SK-N-MC (cell line): ENCODE data around the gene COQ7.

Experiments used
- DNase-seq: peaks from one replicate; pipeline ENCODE4 v3.0.0-alpha.2; 2011; ENCODE audit warnings: low read depth, low spot score
- H3K27ac ChIP-seq: fragments of 200-600 bp; sonication (generic); 2 replicates; pipeline ENCODE4 v1.5.1; 2016; ENCODE audit warnings: mixed run types
- H3K36me3 ChIP-seq: fragments of 200-600 bp; sonication (generic); 2 replicates; pipeline ENCODE4 v1.6.1; 2017; ENCODE audit warnings: antibody characterized with exemption, low read length, mixed read lengths; ENCODE audit not compliant: insufficient read depth
- H3K4me3 ChIP-seq: fragments of 200-600 bp; sonication (generic); 2 replicates; pipeline ENCODE4 v1.5.1; 2016
- H3K9ac ChIP-seq: fragments of 200-600 bp; sonication (generic); 2 replicates; pipeline ENCODE4 v1.8.0; 2017; ENCODE audit warnings: mixed run types, mixed read lengths; ENCODE audit not compliant: insufficient read length
- H3K9me3 ChIP-seq: fragments of 200-600 bp; sonication (generic); 2 replicates; pipeline ENCODE4 v1.6.1; 2017; ENCODE audit warnings: low read depth, mild to moderate bottlenecking, antibody characterized with exemption, low read length, moderate library complexity, mixed read lengths
- EZH2 ChIP-seq: fragments of 200-600 bp; sonication (generic); IDR thresholded peaks from one replicate; pipeline ENCODE4 v1.6.1; 2017; ENCODE audit warnings: antibody characterized with exemption
- FOXP2 ChIP-seq: optimal IDR thresholded peaks from 2 replicates; pipeline ENCODE3; 2011; ENCODE audit warnings: mild to moderate bottlenecking, moderate library complexity; ENCODE audit not compliant: insufficient read depth; ENCODE audit errors: extremely low read length, control extremely low read depth
- POLR2AphosphoS5 ChIP-seq: IDR thresholded peaks from 2 replicates; pipeline ENCODE4 v1.6.1; 2012; ENCODE audit warnings: mild to moderate bottlenecking, low read depth, low read length, borderline replicate concordance

The COQ7 gene

DNA sequence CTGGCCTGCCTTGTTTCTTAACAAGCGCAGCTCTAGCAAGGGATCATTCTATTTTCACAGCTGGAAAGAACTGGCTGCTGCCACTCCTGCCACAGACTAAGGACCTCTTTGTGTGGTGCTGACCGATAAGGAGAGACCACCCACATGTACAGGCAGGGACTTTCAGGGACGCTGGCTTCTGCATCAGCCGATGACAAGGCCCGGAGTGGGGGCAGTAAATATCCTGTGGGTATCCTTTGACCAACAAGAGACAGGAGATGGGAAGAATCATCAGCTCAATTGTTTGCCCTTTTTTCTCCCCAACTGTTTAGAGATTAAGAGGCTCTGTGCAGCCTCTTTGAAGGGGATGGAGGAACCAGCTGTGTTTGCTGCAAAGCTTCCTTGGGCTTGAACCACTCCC is 37.2 kb downstream of the COQ7 start:
- no peak for TF ChIP-seq EZH2
- no peak for TF ChIP-seq POLR2AphosphoS5
- no peak for TF ChIP-seq FOXP2
- no peak for DNase-seq
- no peaks in the 10 kb centered on the region for H3K36me3 ChIP-seq
- no peak overlapping the region for H3K4me3 ChIP-seq
- no peaks in the 10 kb centered on the region for H3K9me3 ChIP-seq
- H3K27ac ChIP-seq = no peak overlapping the region
- H3K9ac ChIP-seq = no peak overlapping the region

DNA sequence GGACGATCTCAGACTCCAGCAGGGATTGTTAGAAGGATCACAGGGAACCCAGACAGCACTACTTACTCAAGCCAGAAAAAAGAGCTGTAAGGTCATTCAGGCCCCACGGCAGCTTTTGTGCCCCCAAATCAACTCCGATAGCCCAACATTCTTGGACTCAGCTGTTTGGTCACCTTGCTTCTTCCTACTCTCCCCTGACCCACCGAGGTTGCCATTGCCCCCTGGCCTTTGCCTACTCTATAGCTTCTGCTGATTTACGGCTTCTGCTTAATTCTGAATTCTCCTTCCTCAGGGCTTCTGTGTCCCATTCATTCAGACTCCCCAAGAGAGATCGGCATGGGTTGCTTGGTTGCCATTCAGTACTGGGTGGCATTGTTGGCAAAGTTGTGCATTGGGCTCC is 37.7 kb downstream of the COQ7 start:
- no peak overlapping the region for H3K9ac ChIP-seq
- no peaks in the 10 kb centered on the region for H3K9me3 ChIP-seq
- no peak overlapping the region for H3K4me3 ChIP-seq
- DNase-seq = no peak
- no peak overlapping the region for H3K27ac ChIP-seq
- no peak for TF ChIP-seq FOXP2
- TF ChIP-seq POLR2AphosphoS5 = no peak
- TF ChIP-seq EZH2 = no peak
- no peaks in the 10 kb centered on the region for H3K36me3 ChIP-seq

DNA sequence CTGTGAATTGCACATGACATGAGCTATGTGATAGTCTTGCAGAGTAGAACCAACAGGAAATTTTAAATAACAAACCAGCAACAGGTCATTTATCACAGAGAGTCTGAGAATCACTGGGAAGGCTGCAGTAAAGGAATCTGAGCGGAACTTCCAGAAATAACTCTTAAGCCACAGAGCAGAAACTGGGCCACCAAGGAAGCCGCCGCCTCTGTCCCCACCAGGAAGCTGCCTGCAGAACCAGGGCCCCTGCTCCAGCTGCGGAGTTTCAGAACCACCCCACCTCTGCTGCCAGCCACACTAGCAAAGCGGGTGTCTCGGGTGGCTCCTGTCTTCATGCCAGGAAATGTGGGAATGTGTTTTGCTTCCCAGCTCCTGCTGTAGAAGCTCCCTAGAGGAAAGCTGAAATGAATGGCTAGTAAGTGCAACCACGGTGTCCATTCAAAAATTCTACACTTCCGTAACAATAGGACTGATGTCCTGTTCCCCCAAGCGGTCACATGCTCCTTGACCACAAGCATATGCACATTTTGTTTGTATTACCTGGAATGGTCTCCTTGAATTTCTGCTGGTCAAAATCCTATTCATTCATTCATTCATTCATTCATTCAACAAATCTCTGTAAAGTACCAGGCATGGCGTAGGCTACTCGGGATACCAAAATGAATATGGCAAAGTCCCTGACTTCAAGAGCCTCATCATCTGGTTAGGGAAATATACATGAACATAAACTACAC is 38.6 kb downstream of the COQ7 start:
- H3K36me3 ChIP-seq = no peaks in the 10 kb centered on the region
- H3K4me3 ChIP-seq = no peak overlapping the region
- no peak for DNase-seq
- TF ChIP-seq FOXP2 (no peak), EZH2 (no peak), POLR2AphosphoS5 (no peak)
- H3K27ac ChIP-seq = no peak overlapping the region
- H3K9me3 ChIP-seq = no peaks in the 10 kb centered on the region
- no peak overlapping the region for H3K9ac ChIP-seq

DNA sequence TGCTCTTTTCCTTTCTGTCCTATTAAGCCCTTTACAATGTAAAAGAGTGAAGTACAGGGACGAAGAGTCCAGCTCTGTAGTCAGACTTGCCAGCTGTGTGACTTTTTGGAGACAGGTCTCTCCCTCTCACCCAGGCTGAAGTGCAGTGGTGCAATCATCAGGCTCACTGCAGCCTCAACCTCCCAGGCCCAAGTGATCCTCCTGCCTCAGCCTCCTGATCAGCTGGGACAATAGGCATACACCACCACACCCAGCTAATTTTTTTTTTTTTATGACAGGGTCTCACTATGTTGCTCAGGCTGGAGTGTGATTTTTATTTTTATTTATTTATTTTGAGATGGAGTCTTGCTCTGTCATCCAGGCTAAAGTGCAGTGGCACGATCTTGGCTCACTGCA is 39.2 kb downstream of the COQ7 start:
- no peak for TF ChIP-seq POLR2AphosphoS5
- no peak for TF ChIP-seq EZH2
- no peak for TF ChIP-seq FOXP2
- Histone ChIP-seq H3K9me3 (no peaks in the 10 kb centered on the region), H3K27ac (no peak overlapping the region), H3K4me3 (no peak overlapping the region), H3K9ac (no peak overlapping the region), H3K36me3 (no peaks in the 10 kb centered on the region)
- no peak for DNase-seq

DNA sequence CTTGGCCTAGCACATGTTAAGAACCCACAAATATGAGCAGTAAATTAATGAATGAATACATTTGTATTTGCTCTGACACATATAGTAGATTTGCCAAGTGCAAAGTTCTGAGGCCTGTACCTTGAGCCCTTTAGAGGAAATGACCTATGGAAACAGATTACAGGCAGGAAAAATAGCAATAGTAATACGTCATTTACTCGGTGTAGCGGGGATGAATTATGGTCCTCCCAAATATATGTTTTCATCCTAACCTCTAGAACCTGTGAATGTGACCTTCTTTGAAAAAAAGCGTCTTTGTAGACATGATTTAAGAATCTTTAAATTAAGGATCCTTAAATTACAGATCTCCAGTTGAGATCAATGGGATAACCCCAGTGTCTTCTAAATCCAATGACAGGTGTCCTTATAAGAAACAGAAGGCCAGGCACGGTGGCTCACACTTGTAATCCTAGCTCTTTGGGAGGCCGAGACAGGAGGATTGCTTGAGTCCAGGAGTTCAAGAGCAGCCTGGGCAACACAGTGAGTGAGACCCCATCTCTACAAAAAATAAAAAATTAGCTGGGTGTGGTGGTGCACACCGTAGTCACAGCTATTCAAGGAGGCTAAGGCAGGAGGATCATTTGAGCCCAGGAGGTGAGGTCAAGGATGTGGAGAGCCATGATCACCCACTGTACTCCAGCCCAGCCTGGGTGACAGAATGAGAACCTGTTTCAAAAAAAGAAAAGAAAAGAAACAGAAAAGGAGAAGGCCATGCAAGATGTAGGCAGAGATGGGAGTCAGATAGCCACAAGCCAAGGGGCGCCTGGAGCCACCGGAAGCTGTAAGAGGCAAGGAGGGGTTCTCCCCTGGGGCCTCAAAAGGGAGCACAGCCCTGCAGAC is 41.2 kb downstream of the COQ7 start:
- no peak overlapping the region for H3K4me3 ChIP-seq
- DNase-seq = no peak
- H3K27ac ChIP-seq = no peak overlapping the region
- TF ChIP-seq POLR2AphosphoS5 = no peak
- TF ChIP-seq EZH2 = no peak
- TF ChIP-seq FOXP2 = no peak
- no peak overlapping the region for H3K9ac ChIP-seq
- no peaks in the 10 kb centered on the region for H3K9me3 ChIP-seq
- no peaks in the 10 kb centered on the region for H3K36me3 ChIP-seq

DNA sequence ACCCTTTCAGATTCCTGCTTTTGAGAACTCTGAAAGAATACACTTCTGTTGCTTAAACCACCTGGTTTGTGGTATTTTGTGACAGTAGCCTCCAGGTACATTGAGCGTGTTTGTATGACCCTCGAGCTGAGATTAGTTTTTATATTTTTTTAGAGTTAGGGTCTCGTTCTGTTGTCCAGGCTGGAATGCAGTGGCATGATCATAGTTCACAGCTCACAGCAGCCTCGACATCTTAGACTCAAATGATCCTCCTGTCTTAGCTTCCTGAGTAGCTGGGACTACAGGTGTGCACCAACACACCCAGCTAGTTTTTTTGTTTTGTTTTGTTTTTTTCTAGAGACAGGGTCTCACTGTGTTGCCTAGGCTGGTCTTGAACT is 41.9 kb downstream of the COQ7 start:
- TF ChIP-seq POLR2AphosphoS5 = no peak
- TF ChIP-seq EZH2 = no peak
- no peak for TF ChIP-seq FOXP2
- H3K9me3 ChIP-seq = no peaks in the 10 kb centered on the region
- H3K27ac ChIP-seq = no peak overlapping the region
- no peak overlapping the region for H3K4me3 ChIP-seq
- no peak for DNase-seq
- no peak overlapping the region for H3K9ac ChIP-seq
- no peaks in the 10 kb centered on the region for H3K36me3 ChIP-seq

DNA sequence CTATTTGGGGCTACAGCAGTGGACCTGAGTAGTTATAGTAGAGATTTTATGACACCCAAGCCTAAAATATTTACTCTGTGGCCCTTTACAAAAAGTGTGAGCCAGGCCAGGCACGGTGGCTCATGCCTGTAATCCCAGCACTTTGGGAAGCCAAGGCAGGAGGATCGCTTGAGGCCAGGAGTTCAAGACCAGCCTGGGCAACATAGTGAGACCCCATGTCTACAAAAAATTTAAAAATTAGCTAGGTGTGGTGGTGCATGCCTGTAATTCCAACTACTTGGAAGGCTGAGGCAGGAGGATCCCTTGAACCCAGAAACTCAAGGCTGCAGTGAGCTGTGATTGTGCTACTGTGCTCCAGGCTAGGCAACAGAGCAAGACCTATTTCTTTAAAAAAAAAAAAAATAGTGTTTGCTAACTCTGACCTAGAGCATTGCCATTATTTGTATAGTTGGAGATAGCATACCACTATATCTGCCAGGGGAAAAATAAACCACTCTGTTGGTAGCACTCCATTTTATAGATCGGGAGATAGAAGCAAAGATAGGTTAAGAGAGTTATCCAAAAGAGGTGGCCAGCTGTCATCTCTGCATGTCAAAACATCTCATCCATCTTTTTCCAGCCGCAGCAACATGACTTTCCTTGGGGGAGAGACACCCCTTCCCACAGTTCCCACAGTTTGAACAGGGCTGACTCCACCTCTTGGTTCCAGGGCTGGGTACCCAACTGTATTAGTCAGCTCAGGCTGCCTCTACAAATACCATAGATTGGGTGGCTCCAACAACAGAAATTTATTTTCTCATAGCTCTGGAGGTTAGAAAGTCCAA is 43.3 kb downstream of the COQ7 start:
- TF ChIP-seq POLR2AphosphoS5 (no peak), EZH2 (no peak), FOXP2 (no peak)

DNA sequence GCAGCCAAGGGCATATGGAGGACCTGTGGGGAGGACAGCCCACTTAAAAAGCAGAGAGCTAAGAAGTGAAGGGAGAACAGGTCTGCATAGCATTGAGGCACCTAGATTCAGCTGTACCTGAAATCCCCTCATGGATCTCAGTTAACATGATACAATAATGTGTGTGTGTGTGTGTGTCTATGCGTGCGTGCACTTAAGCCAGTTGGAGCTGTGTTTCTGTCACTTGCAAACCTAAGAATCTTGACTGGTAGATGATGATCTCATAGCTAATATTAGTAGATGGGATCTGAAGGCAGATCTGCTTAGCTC is 44.6 kb downstream of the COQ7 start:
- H3K27ac ChIP-seq = no peak overlapping the region
- H3K36me3 ChIP-seq = no peaks in the 10 kb centered on the region

More for the DNA sequence above, 43.3 kb downstream of the COQ7 start:
- no peak overlapping the region for H3K9ac ChIP-seq
- no peak for DNase-seq
- H3K4me3 ChIP-seq = no peak overlapping the region
- no peaks in the 10 kb centered on the region for H3K36me3 ChIP-seq
- H3K27ac ChIP-seq = no peak overlapping the region
- no peaks in the 10 kb centered on the region for H3K9me3 ChIP-seq

More for the DNA sequence above, 44.6 kb downstream of the COQ7 start:
- no peak for DNase-seq
- TF ChIP-seq POLR2AphosphoS5 = no peak
- no peak for TF ChIP-seq FOXP2
- no peak for TF ChIP-seq EZH2
- no peaks in the 10 kb centered on the region for H3K9me3 ChIP-seq
- no peak overlapping the region for H3K4me3 ChIP-seq
- H3K9ac ChIP-seq = no peak overlapping the region
